Neural progenitor cell (in vitro differentiated cells): ENCODE results near the gene LASP1. TPM values are rescaled to one million over a fixed set of nuclear protein-coding genes. Genes with fewer than 3 reads are reported as not detected.

Experiments used
- DNase-seq: peaks from one replicate; pipeline ENCODE4 v3.0.0-alpha.2; 2016; ENCODE audit warnings: low spot score
- H2AFZ ChIP-seq: fragments of 200-600 bp; sonication (generic); replicated peaks from 2 replicates; pipeline ENCODE4 v1.6.1; 2016; ENCODE audit warnings: antibody characterized with exemption
- H3F3A ChIP-seq: fragments of 200-600 bp; sonication (generic); 2 replicates; pipeline ENCODE4 v1.6.1; 2016; ENCODE audit warnings: antibody characterized with exemption, low read depth
- H3K27ac ChIP-seq: fragments of 200-600 bp; sonication (generic); 2 replicates; pipeline ENCODE4 v1.5.1; 2016; ENCODE audit warnings: mild to moderate bottlenecking
- H3K27me3 ChIP-seq: fragments of 200-600 bp; sonication (generic); 2 replicates; pipeline ENCODE4 v1.6.1; 2016; ENCODE audit warnings: mild to moderate bottlenecking, moderate library complexity
- H3K36me3 ChIP-seq: fragments of 200-600 bp; sonication (generic); 2 replicates; pipeline ENCODE4 v1.5.1; 2016
- H3K4me1 ChIP-seq: fragments of 200-600 bp; sonication (generic); 2 replicates; pipeline ENCODE4 v1.6.1; 2016; ENCODE audit warnings: mixed run types
- H3K4me2 ChIP-seq: fragments of 200-600 bp; sonication (generic); 2 replicates; pipeline ENCODE4 v1.6.1; 2016
- H3K4me3 ChIP-seq: fragments of 200-600 bp; sonication (generic); 2 replicates; pipeline ENCODE4 v1.5.1; 2016
- H3K79me2 ChIP-seq: fragments of 200-600 bp; sonication (generic); 2 replicates; pipeline ENCODE4 v1.6.1; 2016; ENCODE audit warnings: low read depth
- H3K9ac ChIP-seq: fragments of 200-600 bp; sonication (generic); 2 replicates; pipeline ENCODE4 v1.6.1; 2016
- H3K9me3 ChIP-seq: fragments of 200-600 bp; sonication (generic); 2 replicates; pipeline ENCODE4 v1.5.1; 2016; ENCODE audit warnings: low read depth
- H4K20me1 ChIP-seq: fragments of 200-600 bp; sonication (generic); 2 replicates; pipeline ENCODE4 v1.6.1; 2016; ENCODE audit warnings: low read depth
- H3K27ac Mint-ChIP-seq: 3 replicates; pipeline ENCODE4 v1.8.0; 2021; ENCODE audit warnings: mixed read lengths
- H3K27me3 Mint-ChIP-seq: 2 replicates; pipeline ENCODE4 v1.8.0; 2022; ENCODE audit warnings: low read depth, mild to moderate bottlenecking, inconsistent platforms, moderate library complexity, mixed read lengths; ENCODE audit not compliant: insufficient read depth
- H3K36me3 Mint-ChIP-seq: 3 replicates; pipeline ENCODE4 v1.8.0; 2021; ENCODE audit warnings: mixed read lengths
- H3K4me1 Mint-ChIP-seq: 3 replicates; pipeline ENCODE4 v1.8.0; 2021; ENCODE audit warnings: mixed read lengths
- H3K4me3 Mint-ChIP-seq: 3 replicates; pipeline ENCODE4 v1.8.0; 2021; ENCODE audit warnings: mild to moderate bottlenecking, moderate library complexity, mixed read lengths
- H3K9me3 Mint-ChIP-seq: 3 replicates; pipeline ENCODE4 v1.8.0; 2020; ENCODE audit warnings: mixed read lengths
- CTCF ChIP-seq: fragments of 200-600 bp; sonication (generic); IDR thresholded peaks from 2 replicates; pipeline ENCODE4 v1.5.1; 2017; ENCODE audit warnings: antibody characterized with exemption, mild to moderate bottlenecking
- EZH2 ChIP-seq: fragments of 200-600 bp; sonication (generic); IDR thresholded peaks from 2 replicates; pipeline ENCODE4 v1.6.1; 2017; ENCODE audit warnings: antibody characterized with exemption, mild to moderate bottlenecking, moderate library complexity
- EZH2phosphoT487 ChIP-seq: fragments of 200-600 bp; sonication (generic); IDR thresholded peaks from 2 replicates; pipeline ENCODE4 v1.6.1; 2017; ENCODE audit warnings: antibody characterized with exemption
- total RNA-seq: library from RNA; depleted of rRNA; stranded (reverse); fragments of >200 nt; gene quantifications from 2 replicates; pipeline ENCODE4 v1.2.3, GENCODE V29; 2015; ENCODE audit warnings: low replicate concordance

The LASP1 gene
- total RNA-seq, 1 donor from 2014 or later: 45.2 TPM

DNA sequence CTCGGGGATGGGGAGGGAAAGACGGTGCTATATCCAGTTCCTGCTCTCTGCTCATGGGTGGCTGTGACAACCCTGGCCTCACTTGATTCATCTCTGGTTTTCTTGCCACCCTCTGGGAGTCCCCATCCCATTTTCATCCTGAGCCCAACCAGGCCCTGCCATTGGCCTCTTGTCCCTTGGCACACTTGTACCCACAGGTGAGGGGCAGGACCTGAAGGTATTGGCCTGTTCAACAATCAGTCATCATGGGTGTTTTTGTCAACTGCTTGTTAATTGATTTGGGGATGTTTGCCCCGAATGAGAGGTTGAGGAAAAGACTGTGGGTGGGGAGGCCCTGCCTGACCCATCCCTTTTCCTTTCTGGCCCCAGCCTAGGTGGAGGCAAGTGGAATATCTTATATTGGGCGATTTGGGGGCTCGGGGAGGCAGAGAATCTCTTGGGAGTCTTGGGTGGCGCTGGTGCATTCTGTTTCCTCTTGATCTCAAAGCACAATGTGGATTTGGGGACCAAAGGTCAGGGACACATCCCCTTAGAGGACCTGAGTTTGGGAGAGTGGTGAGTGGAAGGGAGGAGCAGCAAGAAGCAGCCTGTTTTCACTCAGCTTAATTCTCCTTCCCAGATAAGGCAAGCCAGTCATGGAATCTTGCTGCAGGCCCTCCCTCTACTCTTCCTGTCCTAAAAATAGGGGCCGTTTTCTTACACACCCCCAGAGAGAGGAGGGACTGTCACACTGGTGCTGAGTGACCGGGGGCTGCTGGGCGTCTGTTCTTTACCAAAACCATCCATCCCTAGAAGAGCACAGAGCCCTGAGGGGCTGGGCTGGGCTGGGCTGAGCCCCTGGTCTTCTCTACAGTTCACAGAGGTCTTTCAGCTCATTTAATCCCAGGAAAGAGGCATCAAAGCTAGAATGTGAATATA is 50.8 kb downstream of the LASP1 start:
- Mint-ChIP-seq H3K27ac (peak overlapping the region; percentile 60), H3K27me3 (peaks cover 8% of the 10 kb centered on the region), H3K9me3 (no peaks in the 10 kb centered on the region), H3K36me3 (peaks cover 20% of the 10 kb centered on the region), H3K4me1 (peaks cover 38% of the 10 kb centered on the region), H3K4me3 (no peak overlapping the region)
- Histone ChIP-seq H3K27me3 (no peaks in the 10 kb centered on the region), H4K20me1 (no peaks in the 10 kb centered on the region), H3K4me2 (no peak overlapping the region), H3K9me3 (no peaks in the 10 kb centered on the region), H3K4me1 (peaks cover 24% of the 10 kb centered on the region), H3K27ac (no peak overlapping the region), H3K9ac (no peak overlapping the region), H3F3A (peaks cover 34% of the 10 kb centered on the region), H2AFZ (no peak overlapping the region), H3K4me3 (no peak overlapping the region), H3K79me2 (no peaks in the 10 kb centered on the region), H3K36me3 (no peaks in the 10 kb centered on the region)
- DNase-seq: no peak
- no peak for TF ChIP-seq EZH2
- no peak for TF ChIP-seq EZH2phosphoT487
- TF ChIP-seq CTCF: no peak

DNA sequence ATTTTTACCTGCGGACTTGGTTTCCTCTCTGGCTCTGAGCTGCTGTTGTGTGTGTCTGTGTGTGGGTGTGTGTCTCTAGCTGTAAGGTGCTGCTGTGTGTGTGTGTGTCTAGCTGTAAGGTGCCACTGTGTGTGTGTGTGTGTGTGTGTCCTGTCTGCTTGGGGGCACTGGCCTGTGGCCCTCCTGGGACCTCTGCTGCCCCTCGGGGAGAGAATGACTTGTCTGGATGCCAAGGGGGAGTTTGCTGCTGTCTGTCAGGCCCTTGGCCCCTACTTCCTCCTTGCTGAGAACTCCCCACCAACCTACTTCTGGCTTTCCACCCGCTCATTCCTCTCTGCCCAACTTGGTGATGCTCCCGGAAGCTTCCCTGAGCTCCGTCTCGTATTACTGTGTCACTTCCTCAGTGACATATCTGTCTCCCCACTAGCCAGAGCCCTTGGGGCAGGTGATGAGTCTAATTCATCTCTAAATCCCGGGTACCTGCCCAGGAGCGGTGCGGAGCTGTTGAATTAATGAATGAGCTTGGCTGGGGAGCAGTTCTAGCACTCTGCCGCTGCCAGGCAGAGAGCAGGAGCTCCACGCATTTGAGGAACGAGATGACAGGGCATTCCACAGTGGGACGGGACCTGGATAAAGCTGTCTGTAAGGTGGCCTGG is 52.0 kb downstream of the LASP1 start:
- H3K27me3 ChIP-seq: no peaks in the 10 kb centered on the region
- H3K27ac ChIP-seq: peak overlapping the region; percentile 88
- no peak for DNase-seq
- H3K36me3 Mint-ChIP-seq: peaks cover 15% of the 10 kb centered on the region
- no peak for TF ChIP-seq EZH2
- no peak for TF ChIP-seq CTCF
- no peak for TF ChIP-seq EZH2phosphoT487
- peak overlapping the region; percentile 65 for H3K27ac Mint-ChIP-seq
- H4K20me1 ChIP-seq: no peaks in the 10 kb centered on the region
- no peaks in the 10 kb centered on the region for H3K9me3 Mint-ChIP-seq
- peaks cover 5% of the 10 kb centered on the region for H3K27me3 Mint-ChIP-seq
- no peaks in the 10 kb centered on the region for H3K79me2 ChIP-seq
- H3F3A ChIP-seq: peaks cover 36% of the 10 kb centered on the region
- H2AFZ ChIP-seq: no peak overlapping the region
- no peaks in the 10 kb centered on the region for H3K36me3 ChIP-seq
- no peak overlapping the region for H3K4me3 ChIP-seq
- no peaks in the 10 kb centered on the region for H3K9me3 ChIP-seq
- H3K4me2 ChIP-seq: no peak overlapping the region
- H3K9ac ChIP-seq: no peak overlapping the region
- peaks cover 32% of the 10 kb centered on the region for H3K4me1 ChIP-seq
- no peak overlapping the region for H3K4me3 Mint-ChIP-seq
- peaks cover 50% of the 10 kb centered on the region for H3K4me1 Mint-ChIP-seq

- Histone ChIP-seq H2AFZ (no peak overlapping the region), H3K4me1 (peaks cover 32% of the 10 kb centered on the region), H3K79me2 (no peaks in the 10 kb centered on the region), H3K9ac (no peak overlapping the region), H4K20me1 (no peaks in the 10 kb centered on the region), H3K27ac (peak overlapping the region; percentile 88), H3F3A (peaks cover 36% of the 10 kb centered on the region), H3K9me3 (no peaks in the 10 kb centered on the region), H3K4me3 (no peak overlapping the region), H3K4me2 (peak overlapping the region; percentile 59), H3K36me3 (no peaks in the 10 kb centered on the region), H3K27me3 (no peaks in the 10 kb centered on the region)
- peak; percentile 23 for TF ChIP-seq CTCF
- no peak for TF ChIP-seq EZH2phosphoT487
- Mint-ChIP-seq H3K36me3 (peaks cover 10% of the 10 kb centered on the region), H3K9me3 (no peaks in the 10 kb centered on the region), H3K4me1 (peaks cover 54% of the 10 kb centered on the region), H3K4me3 (no peak overlapping the region), H3K27ac (peak overlapping the region; percentile 65), H3K27me3 (peaks cover 3% of the 10 kb centered on the region)
- DNase-seq: peak; percentile 83
Observed at GRCh38 chr17:38922538-38923297, 52.9 kb downstream of the LASP1 start.
